Endothelial cell (in vitro differentiated cells): ENCODE measurements around the gene OPHN1. TPM values are rescaled to one million over a fixed set of nuclear protein-coding genes. Genes with fewer than 3 reads are reported as not detected.

Experiments
- DNase-seq: peaks from one replicate; pipeline ENCODE4 v3.0.0; 2021; ENCODE audit warnings: low spot score
- H3K27ac Mint-ChIP-seq: one replicate; pipeline ENCODE4 v1.8.0; 2021; ENCODE audit warnings: mixed read lengths, inconsistent platforms; ENCODE audit not compliant: unreplicated experiment
- H3K27me3 Mint-ChIP-seq: one replicate; pipeline ENCODE4 v1.8.0; 2021; ENCODE audit warnings: mild to moderate bottlenecking, moderate library complexity, mixed read lengths, inconsistent platforms; ENCODE audit not compliant: unreplicated experiment
- H3K36me3 Mint-ChIP-seq: one replicate; pipeline ENCODE4 v1.8.0; 2021; ENCODE audit warnings: mild to moderate bottlenecking, low read depth, mixed read lengths, inconsistent platforms; ENCODE audit not compliant: unreplicated experiment
- H3K4me1 Mint-ChIP-seq: one replicate; pipeline ENCODE4 v1.8.0; 2021; ENCODE audit warnings: mild to moderate bottlenecking, mixed read lengths, inconsistent platforms; ENCODE audit not compliant: unreplicated experiment
- H3K4me3 Mint-ChIP-seq: one replicate; pipeline ENCODE4 v1.8.0; 2021; ENCODE audit warnings: mild to moderate bottlenecking, mixed read lengths, inconsistent platforms; ENCODE audit not compliant: unreplicated experiment
- H3K9me3 Mint-ChIP-seq: one replicate; pipeline ENCODE4 v1.8.0; 2021; ENCODE audit warnings: mixed read lengths, inconsistent platforms; ENCODE audit not compliant: unreplicated experiment
- CTCF ChIP-seq: fragments of 200-600 bp; sonication (generic); IDR thresholded peaks from one replicate; pipeline ENCODE4 v1.5.0; 2021; ENCODE audit warnings: antibody characterized with exemption; ENCODE audit not compliant: unreplicated experiment
- total RNA-seq: library from RNA; stranded (reverse); fragmentation: NEBNext Ultra II Directional; extraction: Animal tissue kit (Norgen Biotek cat#: 25700); gene quantifications from one replicate; pipeline ENCODE4 v1.2.1, GENCODE V29; 2021; ENCODE audit not compliant: unreplicated experiment

Gene OPHN1
- total RNA-seq, 1 donor from 2014 or later, result 13.2 TPM

GRCh38 chrX:68454476-68455150 is 21.3 kb upstream of the OPHN1 start:
- Mint-ChIP-seq H3K4me3 (no peak overlapping the region), H3K36me3 (no peaks in the 10 kb centered on the region), H3K27me3 (no peaks in the 10 kb centered on the region), H3K4me1 (no peaks in the 10 kb centered on the region), H3K9me3 (no peaks in the 10 kb centered on the region), H3K27ac (no peak overlapping the region)
- TF ChIP-seq CTCF, result no peak
- no peak for DNase-seq

- TF ChIP-seq CTCF, result no peak
- H3K4me3 Mint-ChIP-seq, result no peak overlapping the region
- no peak overlapping the region for H3K27ac Mint-ChIP-seq
- no peaks in the 10 kb centered on the region for H3K36me3 Mint-ChIP-seq
- DNase-seq, result no peak
- H3K9me3 Mint-ChIP-seq, result no peaks in the 10 kb centered on the region
- H3K4me1 Mint-ChIP-seq, result no peaks in the 10 kb centered on the region
- H3K27me3 Mint-ChIP-seq, result no peaks in the 10 kb centered on the region
These were observed 18.4 kb upstream of the OPHN1 start for GRCh38 chrX:68451720-68452119.

GRCh38 chrX:68443155-68443868 is 10.0 kb upstream of the OPHN1 start:
- H3K27ac Mint-ChIP-seq, result no peak overlapping the region

GRCh38 chrX:68440940-68441339 is 7.6 kb upstream of the OPHN1 start:
- H3K27ac Mint-ChIP-seq, result no peak overlapping the region
- H3K36me3 Mint-ChIP-seq, result no peaks in the 10 kb centered on the region
- no peak overlapping the region for H3K4me3 Mint-ChIP-seq
- no peaks in the 10 kb centered on the region for H3K9me3 Mint-ChIP-seq
- H3K27me3 Mint-ChIP-seq, result no peaks in the 10 kb centered on the region
- TF ChIP-seq CTCF, result no peak
- DNase-seq, result no peak
- H3K4me1 Mint-ChIP-seq, result peaks cover 3% of the 10 kb centered on the region

More at GRCh38 chrX:68443155-68443868, 10.0 kb upstream of the OPHN1 start:
- Mint-ChIP-seq H3K4me1 (peaks cover 3% of the 10 kb centered on the region), H3K4me3 (no peak overlapping the region), H3K36me3 (no peaks in the 10 kb centered on the region), H3K27me3 (no peaks in the 10 kb centered on the region), H3K9me3 (no peaks in the 10 kb centered on the region)
- no peak for DNase-seq
- no peak for TF ChIP-seq CTCF

- H3K27ac Mint-ChIP-seq, result no peak overlapping the region
- TF ChIP-seq CTCF, result no peak
- no peak for DNase-seq
- no peaks in the 10 kb centered on the region for H3K27me3 Mint-ChIP-seq
- no peaks in the 10 kb centered on the region for H3K36me3 Mint-ChIP-seq
- no peak overlapping the region for H3K4me3 Mint-ChIP-seq
- H3K4me1 Mint-ChIP-seq, result peaks cover 3% of the 10 kb centered on the region
- no peaks in the 10 kb centered on the region for H3K9me3 Mint-ChIP-seq
These were observed 7.1 kb upstream of the OPHN1 start for GRCh38 chrX:68440442-68440841.
